22Rv1 (cell line): ENCODE data around the gene DNLZ.
A peak's percentile ranks its signal among the peaks of the same experiment; 100 is the strongest.

ENCODE experiments used
- H3K27ac ChIP-seq: fragments of 450-650 bp; 2 replicates; pipeline ENCODE4 v1.5.1; 2017
- CTCF ChIP-seq: fragments of 450-650 bp; IDR thresholded peaks from 2 replicates; pipeline ENCODE4 v1.5.1; 2017; ENCODE audit warnings: mild to moderate bottlenecking
- ZFX ChIP-seq: fragments of 450-650 bp; IDR thresholded peaks from 2 replicates; pipeline ENCODE4 v1.6.1; 2017; ENCODE audit warnings: antibody characterized with exemption, borderline replicate concordance

Gene DNLZ

GRCh38 chr9:136400038-136400834 lies 36.7 kb upstream of the DNLZ start, which contains the start of gene SNAPC4:
SNAPC4 (minus strand) TSS chr9:136400170; CDS start chr9:136398428, 1,742 bp downstream.
- peak within 1 kb of the TSS; percentile 67 for H3K27ac ChIP-seq

GRCh38 chr9:136399176-136400037 lies 35.9 kb upstream of the DNLZ start:
- peak overlapping the region; percentile 67 for H3K27ac ChIP-seq
- TF ChIP-seq ZFX (no peak), CTCF (no peak)

More at GRCh38 chr9:136400038-136400834, 36.7 kb upstream of the DNLZ start, which contains the start of gene SNAPC4:
- TF ChIP-seq ZFX: no peak
- TF ChIP-seq CTCF: peak; percentile 98

- TF ChIP-seq ZFX (no peak), CTCF (no peak)
- no peak overlapping the region for H3K27ac ChIP-seq
These were observed 34.7 kb upstream of the DNLZ start for GRCh38 chr9:136398286-136398685.

- no peak overlapping the region for H3K27ac ChIP-seq
- TF ChIP-seq ZFX: no peak
- no peak for TF ChIP-seq CTCF
These were observed 34.1 kb upstream of the DNLZ start for GRCh38 chr9:136397643-136398042.

GRCh38 chr9:136396219-136396515 lies 32.6 kb upstream of the DNLZ start:
- no peak for TF ChIP-seq CTCF
- TF ChIP-seq ZFX: no peak
- 0 out of 2 replicates have a peak overlapping the region, but pooled peaks have one; percentile 17 for H3K27ac ChIP-seq

- no peak for TF ChIP-seq CTCF
- TF ChIP-seq ZFX: no peak
These were observed 32.0 kb upstream of the DNLZ start for GRCh38 chr9:136395345-136396218.

More at GRCh38 chr9:136395345-136396218, 32.0 kb upstream of the DNLZ start:
- H3K27ac ChIP-seq: no peak overlapping the region
